NCI-H1092 treated with DMSO at 0.1 percent for 48 hours (cell line): ENCODE results near the gene PTGES3.

Experiments used
- DNase-seq: peaks from one replicate; lab custom pipeline; 2025; lab: John Stamatoyannopoulos, UW

The PTGES3 gene

DNA sequence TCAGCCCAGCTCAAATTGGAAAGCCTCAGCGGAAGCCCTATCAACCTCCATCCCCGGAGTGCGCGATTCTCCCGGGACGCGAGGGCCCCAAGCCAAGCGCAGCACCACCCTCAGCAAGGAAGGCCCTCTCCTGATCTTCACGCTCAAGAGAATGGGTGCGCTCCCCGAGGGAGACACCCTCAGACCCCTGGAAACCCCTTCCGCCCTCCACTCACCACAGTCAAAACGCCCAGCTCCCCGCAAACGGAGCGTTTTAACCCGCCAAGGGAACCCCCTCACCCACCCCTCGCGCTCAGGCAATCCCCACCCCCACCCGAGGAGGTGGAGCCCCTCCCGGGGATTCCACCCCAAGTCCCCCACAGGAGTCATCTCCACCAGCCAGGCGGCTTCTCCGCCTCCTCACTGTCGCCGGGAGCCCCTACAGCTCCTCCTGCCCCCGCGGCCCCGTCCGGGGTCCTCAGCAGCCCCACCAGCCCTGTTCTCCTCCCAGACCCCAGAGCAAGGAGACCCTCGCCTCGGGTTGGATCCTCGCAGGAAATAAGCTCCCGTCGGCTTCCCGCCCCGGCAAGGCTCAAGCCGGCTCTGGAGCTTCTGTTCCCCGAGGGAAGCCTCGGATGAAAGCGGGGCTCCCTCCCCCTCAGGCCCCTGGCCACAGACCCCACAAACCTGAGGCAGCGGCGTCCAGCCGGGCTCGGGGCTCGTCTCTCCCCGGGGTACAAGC is 58.5 kb downstream of the PTGES3 start:
- no peak for DNase-seq

DNA sequence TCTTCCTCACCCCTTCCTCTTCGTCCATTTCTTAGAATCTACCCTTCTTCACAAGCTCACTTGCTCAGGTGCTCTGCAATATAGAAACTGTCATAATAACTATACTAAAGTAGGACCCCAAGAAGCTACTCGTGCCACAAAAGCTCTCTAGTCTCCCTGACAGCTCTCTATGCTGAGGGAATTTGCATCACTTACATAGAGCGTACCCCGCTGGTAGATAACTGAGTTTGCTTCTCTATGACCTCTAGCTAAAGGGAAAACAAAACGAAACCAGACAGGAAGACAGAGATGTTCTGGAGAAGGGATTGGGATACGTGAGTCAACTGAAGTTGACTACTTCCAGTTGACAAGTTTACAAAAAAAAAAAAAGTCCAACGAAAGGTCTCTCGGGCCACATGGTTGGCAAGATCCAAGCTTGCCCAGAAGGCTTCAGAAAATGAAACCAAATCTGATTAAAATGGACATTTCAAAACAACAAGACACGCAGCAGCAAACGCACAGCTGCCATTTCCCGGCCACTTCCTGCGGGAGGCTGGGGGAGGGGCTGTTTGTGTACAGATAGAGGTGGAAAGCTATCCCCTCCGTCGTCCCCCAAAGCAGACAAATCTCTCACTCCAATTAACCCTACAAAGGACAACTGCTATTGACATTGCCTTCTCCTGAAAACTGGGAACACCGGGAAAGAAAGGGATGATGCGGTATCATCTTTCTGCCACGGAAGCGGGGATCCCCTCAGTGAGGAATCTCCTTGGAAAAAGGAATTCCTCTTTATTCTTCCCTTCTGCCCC is 59.2 kb downstream of the PTGES3 start:
- peak; percentile 20 for DNase-seq

DNA sequence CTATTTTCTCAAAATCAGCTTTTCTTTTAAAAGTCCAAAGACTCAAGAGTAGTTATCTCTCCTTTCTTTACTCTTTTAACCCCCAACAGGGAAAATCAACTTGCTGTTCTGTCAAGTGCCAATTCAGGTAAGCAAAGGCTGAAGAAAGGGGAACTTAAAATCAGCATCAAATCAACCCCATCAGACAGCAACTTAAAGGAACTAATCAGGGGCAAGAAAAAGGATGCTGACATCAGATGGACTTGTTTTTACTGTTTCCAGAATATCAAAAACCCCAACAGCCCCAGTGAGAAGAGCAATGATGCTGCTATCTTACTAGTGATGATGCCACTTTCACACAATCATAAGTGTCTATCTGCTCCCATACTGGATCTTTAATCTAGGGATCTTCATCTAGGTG is 61.4 kb downstream of the PTGES3 start:
- DNase-seq, result no peak

DNA sequence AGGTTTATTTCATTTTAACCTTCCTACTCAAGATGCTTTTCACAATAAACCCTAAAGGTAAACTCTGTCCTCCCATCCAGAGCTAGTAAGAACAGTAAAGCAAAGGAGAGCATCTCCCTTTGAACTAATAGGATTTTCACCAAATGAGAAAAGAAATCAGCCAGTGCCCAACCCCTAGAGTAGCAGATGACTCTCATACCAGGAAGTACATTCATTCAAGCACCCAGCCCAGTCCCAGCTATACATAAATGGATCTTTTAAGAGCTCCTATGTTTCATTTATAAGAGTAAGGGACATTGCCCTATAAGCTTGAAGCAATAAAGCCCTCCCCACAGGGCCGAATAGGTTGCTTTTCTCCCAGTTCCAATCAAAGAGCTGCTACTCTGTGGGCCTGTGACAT is 65.5 kb downstream of the PTGES3 start:
- no peak for DNase-seq

DNA sequence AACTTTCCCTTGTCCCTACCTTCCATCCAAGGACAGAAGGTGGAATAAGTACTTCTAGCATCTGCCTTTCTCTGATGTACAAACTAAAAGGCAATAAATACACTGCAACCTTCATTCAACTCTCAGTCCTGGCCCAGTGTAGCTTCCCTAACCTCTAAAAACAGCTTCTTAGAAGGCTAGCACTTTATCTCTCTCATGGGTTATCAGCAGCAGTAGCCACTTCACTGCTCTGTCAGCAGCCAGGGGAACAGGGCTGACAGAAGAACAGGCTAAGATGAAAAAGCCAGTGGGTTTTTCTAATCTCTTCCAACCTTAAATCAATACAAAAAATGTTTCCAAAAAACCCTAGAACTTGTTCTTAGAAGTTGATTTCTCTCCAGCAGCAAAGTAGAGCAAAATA is 71.2 kb downstream of the PTGES3 start:
- DNase-seq, result no peak

DNA sequence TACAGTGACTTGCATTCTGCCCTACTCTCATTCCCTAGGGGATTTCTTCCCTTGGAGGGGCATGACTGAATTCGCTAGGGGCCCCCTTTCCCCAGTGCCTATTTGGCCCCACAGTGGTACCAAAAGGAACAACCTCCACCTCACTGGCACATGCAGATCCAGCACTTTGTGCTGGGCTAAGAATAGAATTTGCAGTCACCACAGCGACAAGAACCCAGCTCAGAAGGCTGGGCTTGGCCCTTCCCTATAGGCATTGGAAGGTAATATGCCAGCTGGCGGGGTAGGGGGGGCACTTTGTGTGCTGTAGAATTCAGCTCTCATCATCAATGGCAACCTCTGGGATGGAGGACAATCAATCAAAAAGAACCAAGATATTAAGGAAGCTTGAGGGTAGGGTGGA is 71.8 kb downstream of the PTGES3 start:
- DNase-seq, result no peak

DNA sequence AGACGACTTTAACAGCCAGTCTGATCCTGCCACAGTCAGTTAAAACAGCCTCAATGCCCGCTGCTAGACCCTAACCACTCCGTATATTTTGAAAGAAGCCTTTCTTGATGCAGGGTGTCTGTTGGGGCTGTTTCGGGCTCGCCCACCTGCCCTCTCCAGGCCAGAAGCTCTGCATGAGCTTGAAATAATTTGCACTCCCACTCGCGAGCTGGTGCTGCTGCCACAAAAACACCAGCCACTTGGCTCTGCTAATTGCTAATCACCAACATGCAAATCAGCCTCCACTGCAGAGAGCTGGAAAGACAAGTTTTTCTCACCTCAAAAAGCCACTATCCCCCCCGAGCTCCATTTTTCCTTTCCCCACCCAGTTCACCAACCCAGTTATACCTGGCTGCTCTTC is 73.5 kb downstream of the PTGES3 start:
- no peak for DNase-seq
